A549 (cell line): ENCODE results near the gene SLC46A2. TPM values are rescaled to one million over a fixed set of nuclear protein-coding genes. Genes with fewer than 3 reads are reported as not detected.

Experiments used
- ATAC-seq, 2 experiments: fragments of 200-7000 bp in 1 of 2; fragments of >200 bp in 1 of 2; cut with Nextera tagmentation in 1 of 2; cut with Tn5 transposase in 1 of 2; 3 replicates each; pipeline versions ENCODE4 v1.8.0 to v1.9.1; 2018 to 2020; ENCODE audit warnings: mild to moderate bottlenecking in 1 of 2, moderate library complexity in 1 of 2
- CTCF ChIA-PET: fragments of 300-600 bp; sonication (Branson Sonifier 250); formaldehyde crosslinking; extraction: SDS; loops from one replicate; lab custom pipeline; 2021; ENCODE audit warnings: antibody characterized with exemption, inconsistent platforms; lab: Yijun Ruan, JAX
- POLR2A ChIA-PET: fragments of 350-600 bp; formaldehyde crosslinking; extraction: SDS; loops from one replicate; lab custom pipeline; 2021; ENCODE audit warnings: antibody characterized with exemption, inconsistent platforms; lab: Yijun Ruan, JAX
- DNase-seq, 2 experiments: peaks; one replicate each; pipeline versions ENCODE4 v3.0.0 to v3.0.0-alpha.2; 2011 to 2016; ENCODE audit warnings: low read depth in 1 of 2, low spot score in 1 of 2
- FAIRE-seq: peaks from 2 replicates; lab custom pipeline; 2011; peaks lifted over from hg19 to GRCh38; lab: Jason Lieb, UNC
- H3K27ac ChIP-seq, 2 experiments: fragments of >200 bp; sonication (Bioruptor Twin); formaldehyde crosslinking; 3 replicates each; pipeline ENCODE4 v1.5.1; 2016 to 2017
- H3K4me1 ChIP-seq: fragments of >200 bp; sonication (Bioruptor Twin); formaldehyde crosslinking; 3 replicates; pipeline ENCODE4 v1.6.1; 2016
- H3K4me2 ChIP-seq: fragments of >200 bp; sonication (Bioruptor Twin); formaldehyde crosslinking; 3 replicates; pipeline ENCODE4 v1.6.1; 2016
- H3K4me3 ChIP-seq: fragments of >200 bp; sonication (Bioruptor Twin); formaldehyde crosslinking; 3 replicates; pipeline ENCODE4 v1.5.1; 2016
- H3K9me3 ChIP-seq: fragments of >200 bp; sonication (Bioruptor Twin); formaldehyde crosslinking; 3 replicates; pipeline ENCODE4 v1.6.1; 2016
- ATOH8 ChIP-seq: fragments of 250-450 bp; sonication (Bioruptor Pico); IDR thresholded peaks from 2 replicates; pipeline ENCODE4 v1.5.0; 2020; ENCODE audit warnings: low read depth, mild to moderate bottlenecking, moderate library complexity
- CBX8 ChIP-seq: fragments of 200-600 bp; sonication (generic); IDR thresholded peaks from 2 replicates; pipeline ENCODE4 v1.6.1; 2016
- CTCF ChIP-seq: fragments of >200 bp; sonication (Bioruptor Twin); formaldehyde crosslinking; IDR thresholded peaks from 3 replicates; pipeline ENCODE4 v1.5.1; 2016
- E2F6 ChIP-seq: IDR thresholded peaks from 2 replicates; pipeline ENCODE4 v1.6.1; 2012; ENCODE audit warnings: low read depth, borderline replicate concordance
- EHF ChIP-seq: fragments of 250-450 bp; sonication (Bioruptor Pico); IDR thresholded peaks from 2 replicates; pipeline ENCODE4 v1.5.0; 2020; ENCODE audit warnings: mild to moderate bottlenecking
- EHMT2 ChIP-seq: fragments of 200-600 bp; sonication (generic); IDR thresholded peaks from 2 replicates; pipeline ENCODE4 v1.6.1; 2016; ENCODE audit warnings: antibody characterized with exemption, low read depth, mild to moderate bottlenecking, moderate library complexity
- ELK1 ChIP-seq: fragments of 150-350 bp; IDR thresholded peaks from 2 replicates; pipeline ENCODE4 v1.6.1; 2014; ENCODE audit warnings: low read depth, mild to moderate bottlenecking, low read length
- EP300 ChIP-seq, 2 experiments: fragments of >200 bp; sonication (Bioruptor Twin); formaldehyde crosslinking; IDR thresholded peaks; 2 replicates in 1 of 2; 3 replicates in 1 of 2; pipeline ENCODE4 v1.6.1; 2016 to 2017
- ESRRA ChIP-seq: fragments of 150-350 bp; IDR thresholded peaks from 2 replicates; pipeline ENCODE4 v1.6.1; 2014; ENCODE audit warnings: mild to moderate bottlenecking, low read length, borderline replicate concordance
- FOSB ChIP-seq: fragments of 250-450 bp; sonication (Bioruptor Pico); IDR thresholded peaks from 2 replicates; pipeline ENCODE4 v1.5.0; 2020; ENCODE audit warnings: mild to moderate bottlenecking, moderate library complexity
- HDAC2 ChIP-seq: fragments of 200-600 bp; sonication (generic); IDR thresholded peaks from 2 replicates; pipeline ENCODE4 v1.6.1; 2016
- HOXA7 ChIP-seq: fragments of 250-450 bp; sonication (Bioruptor Pico); IDR thresholded peaks from 2 replicates; pipeline ENCODE4 v1.5.0; 2020; ENCODE audit warnings: mild to moderate bottlenecking, moderate library complexity
- JUN ChIP-seq, 2 experiments: fragments of >200 bp; sonication (Bioruptor Twin); formaldehyde crosslinking; IDR thresholded peaks; 2 replicates in 1 of 2; 3 replicates in 1 of 2; pipeline ENCODE4 v1.6.1; 2016 to 2017
- KDM1A ChIP-seq: fragments of 200-600 bp; sonication (generic); IDR thresholded peaks from 2 replicates; pipeline ENCODE4 v1.6.1; 2016; ENCODE audit warnings: low read depth, mild to moderate bottlenecking
- MAFK ChIP-seq: fragments of 450-650 bp; IDR thresholded peaks from 2 replicates; pipeline ENCODE4 v1.6.1; 2014; ENCODE audit not compliant: partially characterized antibody
- MAX ChIP-seq: IDR thresholded peaks from 2 replicates; pipeline ENCODE4 v1.6.1; 2012
- MAZ ChIP-seq: fragments of 150-350 bp; IDR thresholded peaks from 2 replicates; pipeline ENCODE4 v1.6.1; 2014; ENCODE audit warnings: antibody characterized with exemption, low read depth, low read length, borderline replicate concordance
- MYC ChIP-seq: IDR thresholded peaks from 2 replicates; pipeline ENCODE4 v1.6.1; 2012; ENCODE audit warnings: mild to moderate bottlenecking, inconsistent platforms, low read length, improper control_type of control experiment, borderline replicate concordance
- NPAS2 ChIP-seq: fragments of 250-450 bp; sonication (Bioruptor Pico); IDR thresholded peaks from 2 replicates; pipeline ENCODE4 v1.8.0; 2022; ENCODE audit warnings: mild to moderate bottlenecking, moderate library complexity, borderline replicate concordance
- PBX3 ChIP-seq: IDR thresholded peaks from 2 replicates; pipeline ENCODE4 v1.6.1; 2012
- PHF8 ChIP-seq: fragments of 200-600 bp; sonication (generic); IDR thresholded peaks from 2 replicates; pipeline ENCODE4 v1.6.1; 2016; ENCODE audit warnings: low read depth, mild to moderate bottlenecking, antibody characterized with exemption, moderate library complexity, borderline replicate concordance
- POLR2AphosphoS2 ChIP-seq: conservative IDR thresholded peaks from 2 replicates; pipeline ENCODE4 v1.6.1; 2012; ENCODE audit warnings: low read length, improper control_type of control experiment, inconsistent platforms
- RAD21 ChIP-seq, 2 experiments: fragments of >200 bp in 1 of 2; sonication (Bioruptor Twin) in 1 of 2; formaldehyde crosslinking in 1 of 2; IDR thresholded peaks in 1 of 2; conservative IDR thresholded peaks in 1 of 2; 2 replicates in 1 of 2; 3 replicates in 1 of 2; pipeline ENCODE4 v1.6.1; 2012 to 2018; ENCODE audit warnings: inconsistent platforms in 1 of 2
- RARB ChIP-seq: fragments of 250-450 bp; sonication (Bioruptor Pico); IDR thresholded peaks from 2 replicates; pipeline ENCODE4 v1.8.0; 2021; ENCODE audit warnings: mild to moderate bottlenecking, moderate library complexity
- RCOR1 ChIP-seq: fragments of 150-350 bp; IDR thresholded peaks from 2 replicates; pipeline ENCODE4 v1.6.1; 2014; ENCODE audit warnings: antibody characterized with exemption, low read length, low read depth
- SMC3 ChIP-seq: fragments of >200 bp; sonication (Bioruptor Twin); formaldehyde crosslinking; IDR thresholded peaks from 3 replicates; pipeline ENCODE4 v1.6.1; 2018; ENCODE audit warnings: inconsistent platforms
- WGBS: methylation state at CpG from one replicate; pipeline ENCODE4 v1.1.6; 2017; ENCODE audit errors: missing lambda C conversion rate; 5-methylcytosine and 5-hydroxymethylcytosine counted together
- polyA plus RNA-seq, 4 experiments: library from polyadenylated mRNA; depleted of rRNA in 3 of 4; stranded (reverse); fragments of >200 nt; fragmentation: RNase III in 1 of 4; extraction: RNeasy Plus Mini Kit Qiagen cat#74134 plus additional on column Dnase treatment in 1 of 4; gene quantifications; 2 replicates in 3 of 4; 3 replicates in 1 of 4; pipeline ENCODE4 v1.2.3, GENCODE V29; 2011 to 2017

The SLC46A2 gene
- polyA plus RNA-seq, 2 of the 4 experiments (the other 2 are of a cell fraction), result not detected

GRCh38 chr9:112844771-112845542 lies 45.7 kb downstream of the SLC46A2 start:
- no peaks in the 10 kb centered on the region for H3K9me3 ChIP-seq
- WGBS, result 15% methylated on average over 15 of the region's 15 CpGs
- ATAC-seq (peak; percentile 74 to 89), FAIRE-seq (no peak), DNase-seq (peak; percentile 70 to 74)
- peak overlapping the region; percentile 24; the same call in 2 of the 3 replicates for H3K4me2 ChIP-seq
- no peak overlapping the region for H3K4me3 ChIP-seq
- CTCF ChIA-PET, result interaction anchor here (0.6 to 3.4 kb wide), 9 partner anchors 9 to 178 kb away, joined by 3 to 24 read pairs (median 4); no protein-coding TSS in a partner anchor
- POLR2A ChIA-PET, result no interaction called here
- no peaks in the 10 kb centered on the region for H3K4me1 ChIP-seq
- TF ChIP-seq MAFK (no peak), EHF (CRISPR knock-in tag) (no peak), ESRRA (no peak), SMC3 (peak; percentile 76), MAX (no peak), NPAS2 (no peak), POLR2AphosphoS2 (no peak), EHMT2 (no peak), CTCF (peak; percentile 85), HDAC2 (no peak), PBX3 (no peak), PHF8 (no peak), ATOH8 (no peak), CBX8 (no peak), RARB (CRISPR knock-in tag) (no peak), HOXA7 (CRISPR knock-in tag) (no peak), KDM1A (no peak), ELK1 (no peak), RCOR1 (no peak), MYC (no peak), JUN (IDR thresholded peaks at IDR 0.05) (no peak), FOSB (CRISPR knock-in tag) (no peak), EP300 (IDR thresholded peaks at IDR 0.05) (no peak), E2F6 (no peak), RAD21 (conservative IDR thresholded peaks at IDR 0.05 in 1 of 2, IDR thresholded peaks at IDR 0.05 in 1 of 2) (peak; percentile 63 to 79), MAZ (no peak)
- H3K27ac ChIP-seq, result no peak overlapping the region
